GM21528 (cell line): ENCODE measurements around the gene TTC12.

Experiments
- ATAC-seq: cut with Tn5 transposase; IDR thresholded peaks from one replicate; pipeline ENCODE4 v1.9.1; 2021; ENCODE audit warnings: mild to moderate bottlenecking, moderate library complexity; ENCODE audit not compliant: unreplicated experiment, low FRiP score

The TTC12 gene

DNA sequence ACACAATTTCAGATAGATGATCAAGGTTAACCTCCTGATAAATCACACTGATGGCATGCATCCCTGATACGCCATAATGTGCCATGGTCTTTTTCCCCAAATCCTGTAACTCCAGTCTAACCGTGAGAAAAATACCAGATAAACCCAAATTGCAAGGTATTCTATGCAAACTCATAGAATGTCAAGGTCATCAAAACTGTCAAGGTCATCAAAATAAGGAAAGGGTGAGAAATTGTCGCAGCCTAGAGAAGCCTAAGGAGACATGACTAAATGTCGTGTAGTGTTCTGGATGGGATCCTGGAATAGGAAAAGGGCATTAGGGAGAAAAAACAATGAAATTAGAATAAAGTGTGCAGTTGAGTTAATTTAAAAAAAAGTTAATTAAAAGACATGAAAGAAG is 4.7 kb downstream of the TTC12 start:
- ATAC-seq, result no peak

DNA sequence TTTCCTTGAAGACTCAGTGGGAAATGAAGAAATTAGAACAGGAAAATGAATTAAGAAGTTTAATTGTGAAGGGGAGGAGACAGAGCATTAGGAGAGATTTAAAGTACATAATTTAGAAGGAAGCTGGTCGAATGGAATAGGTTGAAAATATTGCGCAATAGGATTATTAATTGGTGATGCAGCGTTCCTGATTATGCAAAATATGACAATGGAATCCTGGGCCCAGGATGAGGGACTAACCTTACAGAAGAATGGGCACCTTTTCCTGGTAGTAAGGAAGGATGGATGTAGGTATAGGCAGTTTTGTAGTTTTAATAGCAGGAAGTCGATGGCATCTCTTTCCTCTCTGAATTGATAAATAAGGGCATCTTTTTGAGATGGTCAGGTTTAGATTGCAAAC is 7.8 kb downstream of the TTC12 start:
- ATAC-seq, result no peak

DNA sequence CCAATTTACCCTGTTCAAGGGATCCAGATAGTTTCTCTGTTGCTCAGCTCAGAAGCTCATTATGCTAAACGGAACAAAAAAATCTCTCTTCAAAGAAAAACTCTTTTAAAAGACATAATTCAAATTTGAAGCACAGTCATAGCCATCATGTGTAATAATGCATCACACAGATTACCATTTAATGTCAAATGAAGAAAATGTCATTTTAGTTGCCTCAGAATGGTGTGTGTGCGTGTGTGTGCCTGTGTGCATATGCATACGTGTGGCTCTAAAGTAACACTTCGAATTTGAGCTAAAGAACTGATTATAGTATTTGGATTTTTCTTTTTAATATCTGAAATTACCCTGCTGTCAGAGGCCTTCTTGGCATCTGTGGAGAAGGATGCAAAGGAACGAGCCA is 9.9 kb downstream of the TTC12 start:
- ATAC-seq, result no peak

- no peak for ATAC-seq
These were observed 15.3 kb downstream of the TTC12 start for GRCh38 chr11:113329725-113330124.

DNA sequence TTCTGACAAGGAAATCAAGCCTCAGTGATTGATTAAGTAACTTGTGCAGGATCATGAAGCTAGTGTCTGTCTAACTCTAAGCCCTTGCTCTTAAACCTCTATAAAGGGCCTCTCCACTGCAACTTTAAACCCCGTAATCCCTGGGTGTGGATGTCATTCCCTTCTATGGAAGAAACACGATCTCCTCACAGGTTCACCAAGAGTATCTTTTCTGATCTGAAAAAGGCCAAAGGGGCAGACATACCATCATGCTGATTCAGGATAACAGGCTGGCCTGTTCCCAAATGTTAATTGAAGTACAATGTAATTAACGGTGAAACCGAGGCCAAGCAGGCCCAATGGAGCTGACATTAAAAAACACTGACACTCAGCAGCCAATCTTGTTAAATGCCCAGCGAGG is 17.1 kb downstream of the TTC12 start:
- no peak for ATAC-seq

DNA sequence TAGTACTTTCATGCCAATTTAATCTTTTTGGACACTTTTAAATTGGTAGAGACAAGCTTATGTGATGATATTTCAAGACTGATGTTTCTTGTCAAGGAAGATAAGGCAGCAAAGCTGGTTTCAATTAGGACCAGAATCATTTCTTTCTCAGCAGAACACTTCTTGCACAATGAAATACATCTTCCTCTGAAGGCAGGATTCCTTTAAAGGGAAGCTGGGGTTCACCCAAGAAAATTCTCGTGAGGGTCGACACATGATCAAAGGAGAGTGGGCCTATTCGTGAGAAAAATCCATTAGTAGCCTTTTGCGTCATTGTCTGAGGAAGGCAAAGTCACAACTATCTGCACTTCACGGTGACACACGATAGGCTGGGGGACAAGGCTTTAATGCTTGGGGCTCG is 17.6 kb downstream of the TTC12 start:
- ATAC-seq, result no peak

DNA sequence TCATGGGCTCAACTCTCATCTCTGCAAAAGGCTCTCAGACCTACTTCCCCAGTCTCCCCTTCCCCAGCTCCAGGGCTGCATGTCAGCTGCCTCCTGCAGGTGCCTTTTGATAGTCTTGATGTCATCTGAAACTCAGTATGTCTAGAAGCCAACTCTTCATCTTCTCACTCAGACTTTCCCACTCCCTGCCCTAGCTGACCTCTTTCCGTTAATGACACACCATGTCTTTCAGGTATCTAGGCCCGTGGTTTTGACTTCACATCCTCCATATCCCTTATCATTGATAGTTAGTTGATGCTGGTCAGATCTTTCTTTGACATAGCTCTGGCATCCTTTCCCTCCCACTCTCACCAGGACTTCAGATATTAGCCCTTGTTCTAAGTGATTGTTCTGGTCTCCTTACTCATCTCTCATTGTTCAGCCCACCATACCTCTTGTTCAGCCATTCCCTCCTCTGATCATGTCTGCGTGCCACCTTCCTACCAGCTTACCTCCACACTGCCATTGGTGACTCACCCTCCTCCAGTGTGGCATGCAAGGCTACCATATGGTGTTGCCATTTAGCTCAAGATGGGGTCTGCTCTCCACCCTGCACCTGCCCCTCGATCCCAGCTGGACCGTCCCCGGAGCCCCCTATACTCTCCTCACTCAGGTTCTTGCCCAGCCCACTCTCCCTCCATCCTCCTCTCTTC is 18.4 kb downstream of the TTC12 start:
- no peak for ATAC-seq

GRCh38 chr11:113334183-113334582 is 19.8 kb downstream of the TTC12 start:
- no peak for ATAC-seq

DNA sequence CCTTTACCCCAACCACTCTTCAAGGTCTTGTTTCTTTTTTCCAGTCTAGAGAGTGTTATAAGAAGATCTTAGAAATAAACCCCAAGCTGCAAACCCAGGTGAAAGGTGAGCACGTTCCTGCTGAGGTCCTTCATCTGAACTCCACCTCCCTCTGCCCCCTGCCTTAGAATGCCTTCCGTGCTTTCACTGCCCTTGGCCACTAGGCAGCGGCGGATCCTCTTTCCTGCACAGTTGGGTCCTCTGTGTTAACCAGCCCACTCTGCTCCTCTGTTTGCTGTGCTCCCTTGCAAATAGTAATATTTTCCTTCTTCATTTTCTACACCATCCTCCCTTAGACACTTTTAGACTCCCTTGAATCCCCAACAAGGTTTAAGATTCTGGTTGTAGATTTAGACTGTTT is 24.3 kb downstream of the TTC12 start:
- ATAC-seq, result no peak

GRCh38 chr11:113339929-113340589 is 25.7 kb downstream of the TTC12 start:
- ATAC-seq, result no peak

GRCh38 chr11:113341388-113342165 is 27.2 kb downstream of the TTC12 start:
- no peak for ATAC-seq

GRCh38 chr11:113345978-113346377 is 31.6 kb downstream of the TTC12 start:
- no peak for ATAC-seq

DNA sequence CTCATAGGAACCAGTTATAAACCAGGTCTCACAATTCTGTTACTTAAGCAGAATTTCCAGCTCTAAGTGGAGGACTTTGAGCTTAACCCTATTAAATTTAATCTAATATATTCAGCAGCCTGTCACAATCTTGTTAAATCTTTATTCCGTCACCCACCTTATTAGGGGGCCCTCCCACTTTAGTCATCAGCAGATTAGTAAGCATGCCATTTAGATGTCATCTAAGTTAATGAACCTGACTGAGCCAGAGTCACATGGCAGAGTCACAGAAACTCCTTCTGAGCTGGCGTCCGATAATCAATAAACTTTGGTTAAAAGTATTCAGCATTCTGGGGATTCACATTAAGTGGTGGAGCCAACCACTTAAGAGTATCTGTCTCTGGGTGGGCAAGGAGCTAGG is 35.1 kb downstream of the TTC12 start:
- ATAC-seq, result no peak

DNA sequence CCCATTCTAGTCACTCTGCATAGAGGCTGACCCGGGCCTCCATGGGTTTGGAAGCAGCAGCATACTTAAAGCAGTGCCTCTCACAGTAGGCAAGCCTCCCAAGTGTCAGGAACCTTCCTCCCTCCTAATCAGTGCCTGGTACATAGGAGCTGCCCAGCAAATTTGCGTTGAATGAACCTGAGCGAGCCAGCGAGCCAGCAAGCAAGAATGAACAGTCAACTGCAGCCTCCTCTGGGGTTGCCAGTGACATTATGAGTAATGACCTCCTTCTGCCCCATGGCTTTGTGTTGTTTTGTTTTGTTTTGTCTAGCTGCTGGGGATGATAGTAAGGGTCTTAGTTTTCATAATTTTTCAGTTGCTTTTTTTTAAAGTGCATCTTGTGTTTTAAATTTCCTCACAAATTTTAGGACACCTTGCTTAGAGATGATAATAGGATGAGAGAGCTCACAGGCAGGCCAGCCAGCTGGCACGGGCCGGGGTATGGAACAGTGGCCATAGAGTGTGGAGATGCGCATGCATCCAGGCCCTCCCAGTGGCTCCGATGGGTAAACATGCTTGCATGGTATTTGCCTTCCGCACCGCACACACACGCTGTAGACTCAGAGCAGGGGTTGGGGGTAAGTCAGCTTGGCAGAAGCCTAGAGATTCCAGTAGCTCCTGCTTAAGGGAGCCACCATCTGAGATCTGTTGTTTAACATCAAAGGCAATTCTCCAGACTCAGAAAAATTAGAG is 36.1 kb downstream of the TTC12 start:
- ATAC-seq, result no peak

DNA sequence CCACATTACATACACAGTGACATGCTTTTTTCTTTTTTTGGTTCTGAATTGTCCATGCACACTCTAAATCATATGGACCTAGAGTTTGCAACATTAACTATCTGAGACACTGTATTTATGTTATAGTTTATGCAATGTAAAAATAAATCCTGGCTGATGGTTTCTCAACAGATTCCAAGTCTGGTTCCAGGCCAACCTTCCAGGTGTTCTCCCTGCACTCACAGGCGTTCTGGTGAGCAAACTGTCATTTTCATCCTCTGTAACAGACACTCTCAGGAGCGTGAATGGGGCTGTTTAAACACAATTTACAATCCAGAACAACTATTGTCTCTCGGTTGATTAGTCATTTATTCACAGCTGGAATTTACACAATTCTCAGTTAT is 36.7 kb downstream of the TTC12 start:
- ATAC-seq, result no peak

DNA sequence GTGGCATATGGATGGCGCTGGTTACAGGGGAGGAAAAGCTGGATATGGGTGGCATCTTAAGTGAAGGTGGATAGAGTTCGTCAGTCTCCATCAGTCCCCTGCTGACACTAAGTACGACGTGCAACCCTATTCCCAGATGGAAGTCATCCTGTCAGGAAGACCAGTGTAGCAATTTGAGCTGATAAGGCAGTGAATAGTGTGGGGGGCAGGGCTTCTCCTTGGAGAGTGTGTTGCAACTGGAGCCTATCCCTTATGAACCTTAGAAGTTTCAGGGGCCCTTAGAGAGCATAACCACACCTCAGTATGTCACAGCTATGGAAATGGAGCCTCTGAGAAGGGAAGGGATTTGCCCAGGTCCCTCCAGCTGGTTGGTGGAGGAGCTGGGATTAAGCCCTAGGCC is 37.1 kb downstream of the TTC12 start:
- ATAC-seq, result no peak

GRCh38 chr11:113356203-113356602 is 41.8 kb downstream of the TTC12 start:
- ATAC-seq, result no peak

DNA sequence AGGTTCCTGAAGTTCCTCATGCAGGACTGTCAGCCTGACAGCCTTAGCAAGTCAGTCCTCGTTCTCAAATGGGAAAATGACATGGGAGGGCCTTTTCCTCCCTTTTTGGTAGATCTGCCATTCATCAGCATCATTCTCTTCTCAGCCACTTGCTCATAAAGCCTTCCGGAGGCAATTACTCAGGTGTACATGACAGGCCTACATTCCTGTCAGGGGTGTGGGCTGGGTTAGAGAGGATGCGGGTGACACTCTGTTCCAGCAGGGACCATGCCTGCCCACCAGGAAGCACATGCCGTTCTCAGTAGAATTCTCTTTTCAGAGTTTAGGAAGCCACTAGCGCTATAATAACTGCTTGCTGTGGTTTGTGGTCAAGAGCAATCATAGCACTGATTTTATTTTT is 49.0 kb downstream of the TTC12 start:
- ATAC-seq, result no peak

DNA sequence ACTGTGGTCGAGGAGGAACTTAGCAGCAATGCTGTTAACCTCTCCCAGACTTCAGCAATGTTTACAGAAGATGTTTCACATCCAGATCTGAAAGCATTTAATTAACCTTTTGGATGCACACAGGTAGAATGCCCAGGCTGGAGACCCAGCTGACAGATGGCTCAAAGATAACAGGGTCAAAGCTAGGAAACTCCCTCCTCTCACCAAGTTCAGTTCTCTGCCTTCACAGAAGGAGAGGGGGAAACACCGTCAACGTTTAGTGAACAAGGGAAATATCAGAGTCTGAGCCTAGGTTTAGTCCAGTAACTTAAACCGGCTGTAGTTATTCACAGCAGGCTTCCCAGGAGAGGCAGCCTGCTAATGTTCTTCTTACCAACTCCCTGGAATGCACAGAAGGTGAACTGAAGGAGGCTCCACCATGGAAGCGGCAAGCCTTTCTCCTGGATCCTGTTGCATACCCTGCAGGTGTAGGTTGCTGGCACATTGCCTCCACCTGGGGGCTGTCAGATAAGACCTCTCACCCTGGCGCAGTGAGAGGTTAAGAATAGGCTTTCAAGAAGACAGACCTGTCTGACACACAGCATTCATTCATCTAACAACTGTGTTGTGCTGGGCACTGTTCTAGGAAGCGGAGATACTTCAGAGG is 49.7 kb downstream of the TTC12 start:
- ATAC-seq, result no peak

GRCh38 chr11:113365895-113366294 is 51.5 kb downstream of the TTC12 start:
- ATAC-seq, result no peak

GRCh38 chr11:113369411-113369810 is 55.0 kb downstream of the TTC12 start:
- no peak for ATAC-seq
